ENCODE results near the gene TAF6. TPM values are rescaled to one million over a fixed set of nuclear protein-coding genes. Genes with fewer than 3 reads are reported as not detected.
A peak's percentile ranks its signal among the peaks of the same experiment; 100 is the strongest.

The TAF6 gene
- total RNA-seq, 1 experiment from 2014 or later: 87.1 TPM

GRCh38 chr7:100105534-100105933, 13.6 kb downstream of the TAF6 start:
- no CpG with 5 or more reads among the region's 4 CpGs for WGBS (ENCODE audit: extremely low coverage, insufficient read length, low lambda C conversion rate)
- H2BK20ac ChIP-seq (ENCODE audit: low read depth, low read length, poor library complexity, severe bottlenecking): no peak overlapping the region
- no peaks in the 10 kb centered on the region for H3K79me1 ChIP-seq (ENCODE audit: insufficient read depth, low read depth, low read length, poor library complexity, severe bottlenecking)
- no peak overlapping the region for H3K4me2 ChIP-seq (ENCODE audit: insufficient read depth, insufficient read length, low read length)
- H2BK5ac ChIP-seq (ENCODE audit: insufficient read length, low read length): no peak overlapping the region
- no peak overlapping the region for H3K56ac ChIP-seq (ENCODE audit: insufficient read length, low read depth, low read length)
- no peak overlapping the region for H2BK15ac ChIP-seq (ENCODE audit: low read depth, low read length)
- no peak for TF ChIP-seq CTCF (conservative IDR thresholded peaks at IDR 0.05)
- no peak overlapping the region for H4K91ac ChIP-seq (ENCODE audit: insufficient read length, low read depth, low read length)
- H3K4me1 ChIP-seq (ENCODE audit: insufficient read depth, low read length): no peaks in the 10 kb centered on the region
- DNase-seq: no peak
- no peak overlapping the region for H2AK5ac ChIP-seq (ENCODE audit: insufficient read length, low read length)
- H2BK120ac ChIP-seq (ENCODE audit: low read depth, low read length, poor library complexity, severe bottlenecking): no peak overlapping the region
- no peak overlapping the region for H4K5ac ChIP-seq (ENCODE audit: insufficient read length, low read depth, low read length)
- H3K9me3 Mint-ChIP-seq: no peaks in the 10 kb centered on the region
- H3K36me3 Mint-ChIP-seq (ENCODE audit: insufficient read depth in 1 of 3, low read depth in 3 of 3): peaks cover 44 to 69% (median 64%) of the 10 kb centered on the region in 3 experiments
- H3K9me3 ChIP-seq (ENCODE audit: control insufficient read depth, low read depth, low read length): no peaks in the 10 kb centered on the region
- H3K14ac ChIP-seq (ENCODE audit: insufficient read depth, low read length): no peak overlapping the region
- H3K18ac ChIP-seq (ENCODE audit: insufficient read length, low read depth, low read length): no peak overlapping the region
- no peaks in the 10 kb centered on the region for H3K23me2 ChIP-seq (ENCODE audit: insufficient read length, low read depth, low read length, poor library complexity, severe bottlenecking)
- H3K27ac Mint-ChIP-seq: no peak overlapping the region; a peak in 1 of 7 replicates
- no peak overlapping the region for H2AFZ ChIP-seq (ENCODE audit: low read length)
- no peak overlapping the region for H3K23ac ChIP-seq (ENCODE audit: insufficient read length, low read depth, low read length)
- no peak overlapping the region for H2BK12ac ChIP-seq (ENCODE audit: insufficient read length, low read depth, low read length)
- H3T11ph ChIP-seq (ENCODE audit: low read length): no peak overlapping the region
- H3K79me2 ChIP-seq (ENCODE audit: insufficient read depth, low read length): no peaks in the 10 kb centered on the region
- no peak overlapping the region for H3K27ac ChIP-seq (ENCODE audit: insufficient read length, low read depth, low read length)
- 0 out of 5 replicates have a peak overlapping the region, but pooled peaks of 1 of the 2 experiments have one; percentile 14 for H3K4me3 Mint-ChIP-seq
- peaks cover 3 to 6% of the 10 kb centered on the region in 2 experiments; a peak in 3 of 4 replicates for H3K4me1 Mint-ChIP-seq
- no peaks in the 10 kb centered on the region for H3K27me3 ChIP-seq (ENCODE audit: insufficient read depth, low read length)
- no peak overlapping the region for H3K9ac ChIP-seq (ENCODE audit: extremely low read depth, insufficient read length, low read length)
- H4K20me1 ChIP-seq (ENCODE audit: control insufficient read depth, insufficient read depth, insufficient read length): no peaks in the 10 kb centered on the region
- no peak overlapping the region for H4K8ac ChIP-seq (replicated peaks; ENCODE audit: insufficient read length, low read depth, low read length)
- H3K4ac ChIP-seq (ENCODE audit: low read depth, low read length): no peak overlapping the region
- no peaks in the 10 kb centered on the region; the same call in 1 of the 2 replicates for H3K27me3 Mint-ChIP-seq (ENCODE audit: low read depth)
